Jurkat, Clone E6-1 (cell line): Measurements from ENCODE around the gene NR2E1.

Experiments
- DNase-seq: peaks from one replicate; pipeline ENCODE4 v3.0.0-alpha.2; 2011; ENCODE audit warnings: low read depth, low spot score
- H3K4me3 ChIP-seq: 2 replicates; pipeline ENCODE4 v1.5.1; 2011; ENCODE audit warnings: mild to moderate bottlenecking, low read length, control low read depth, moderate library complexity

Gene NR2E1

GRCh38 chr6:108169464-108170331 is 3.9 kb downstream of the NR2E1 start:
- no peak overlapping the region for H3K4me3 ChIP-seq
- no peak for DNase-seq

DNA sequence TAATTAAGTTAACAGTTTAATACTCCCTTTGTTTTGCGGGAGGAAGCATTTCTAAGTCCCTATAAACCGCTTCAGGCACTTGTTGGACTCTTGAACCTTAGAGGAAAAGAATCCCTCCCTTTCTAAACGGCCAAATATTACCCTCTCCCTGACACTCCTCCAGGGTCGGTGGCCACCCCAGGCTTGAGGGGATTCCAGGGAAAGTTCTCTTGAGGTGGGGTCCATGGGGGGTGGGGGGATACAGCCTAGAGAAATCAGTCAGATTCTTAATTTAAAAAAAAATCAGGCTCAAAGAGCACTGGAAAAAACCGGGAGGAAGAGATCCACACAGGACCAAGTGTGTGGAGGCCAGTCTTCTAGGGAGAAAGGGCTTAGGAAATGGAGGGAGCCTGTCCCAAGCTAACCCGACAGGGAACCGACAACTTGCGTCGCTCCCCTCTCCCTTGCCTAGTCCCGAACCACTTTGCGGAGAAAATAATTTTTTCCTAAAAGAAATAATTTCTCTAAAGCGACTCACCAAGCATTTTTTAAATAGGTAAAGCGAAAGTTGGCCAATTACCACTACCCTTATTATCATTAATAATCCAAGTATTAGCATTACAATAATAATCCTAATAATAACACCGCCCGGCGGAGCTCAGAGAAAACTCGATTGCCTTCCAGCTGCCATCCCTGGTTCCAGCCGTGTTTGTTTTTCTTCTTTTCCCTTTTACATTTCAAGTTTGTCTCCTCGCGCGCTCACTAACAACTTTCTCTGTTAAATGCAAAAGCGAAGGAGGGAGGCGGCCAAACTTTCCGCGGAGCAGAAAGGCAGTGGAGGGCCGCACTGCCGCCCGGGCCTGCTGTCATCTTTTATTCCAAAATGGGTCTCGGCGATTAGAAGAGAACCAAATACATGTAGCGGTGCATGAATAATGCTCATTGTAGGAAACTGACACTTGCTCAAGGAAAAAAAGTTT is 4.8 kb downstream of the NR2E1 start:
- no peak for DNase-seq
- no peak overlapping the region for H3K4me3 ChIP-seq

DNA sequence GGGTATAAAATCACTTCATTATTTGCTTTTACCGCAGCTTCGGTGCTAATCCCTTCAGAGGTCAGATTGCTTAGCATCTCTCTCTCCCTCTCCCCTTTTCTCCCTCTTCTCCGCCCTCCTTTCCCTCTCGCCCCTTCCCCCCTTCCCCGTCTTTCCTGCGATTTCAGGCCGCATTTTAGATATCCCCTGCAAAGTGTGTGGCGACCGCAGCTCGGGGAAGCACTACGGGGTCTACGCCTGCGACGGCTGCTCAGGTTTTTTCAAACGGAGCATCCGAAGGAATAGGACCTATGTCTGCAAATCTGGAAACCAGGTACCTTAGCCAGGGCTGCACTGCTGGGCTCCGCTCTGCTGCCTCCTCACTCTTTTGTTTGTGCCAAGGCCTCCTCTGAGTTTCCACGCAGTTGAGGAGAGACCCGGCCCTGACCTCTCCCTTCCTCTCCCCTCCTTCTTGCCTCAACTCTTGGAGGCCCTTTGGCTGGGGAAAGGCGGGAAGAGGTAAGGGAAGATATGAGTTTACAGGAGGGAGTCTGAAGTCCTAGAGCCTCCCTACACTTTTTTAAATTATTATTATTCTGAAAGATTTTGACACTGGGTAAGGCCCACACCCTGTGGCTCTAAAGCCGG is 5.6 kb downstream of the NR2E1 start:
- no peak overlapping the region for H3K4me3 ChIP-seq
- no peak for DNase-seq

DNA sequence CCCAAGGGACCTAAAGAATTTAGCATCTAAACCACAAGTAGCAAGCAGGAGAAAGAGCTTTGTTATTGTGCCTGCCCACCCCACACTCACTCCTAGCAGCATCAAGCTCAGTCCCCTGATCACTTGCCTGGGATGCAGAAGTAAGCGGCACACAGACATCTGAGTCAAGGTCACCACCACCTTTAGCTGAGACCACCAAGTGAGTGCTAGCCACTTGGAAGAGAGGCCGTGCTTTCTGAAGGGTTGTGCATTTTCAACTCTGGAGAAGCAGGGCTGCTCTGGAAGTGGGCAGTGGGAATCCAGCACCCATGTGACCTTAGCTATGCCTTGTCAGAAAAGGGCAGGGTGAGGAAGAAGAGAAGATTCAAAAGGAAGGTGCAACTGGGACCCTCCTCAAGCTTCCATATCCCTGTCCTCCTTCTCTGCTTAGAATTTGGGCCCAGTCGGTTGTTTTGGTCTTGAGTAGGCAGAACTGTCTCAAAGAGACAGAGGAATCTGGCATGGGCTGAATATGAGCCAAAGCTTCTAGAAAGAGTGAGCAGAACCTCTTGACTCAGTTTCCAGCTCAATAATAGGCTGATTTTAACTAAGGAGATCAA is 6.2 kb downstream of the NR2E1 start:
- H3K4me3 ChIP-seq = no peak overlapping the region
- DNase-seq = no peak

GRCh38 chr6:108174371-108175175 is 8.8 kb downstream of the NR2E1 start:
- no peak for DNase-seq
- no peak overlapping the region for H3K4me3 ChIP-seq

GRCh38 chr6:108175176-108175591 is 9.4 kb downstream of the NR2E1 start:
- no peak overlapping the region for H3K4me3 ChIP-seq
- no peak for DNase-seq

GRCh38 chr6:108175592-108176279 is 9.9 kb downstream of the NR2E1 start:
- no peak for DNase-seq

GRCh38 chr6:108176281-108177089 is 10.7 kb downstream of the NR2E1 start:
- H3K4me3 ChIP-seq = no peak overlapping the region
- DNase-seq = no peak

More at GRCh38 chr6:108175592-108176279, 9.9 kb downstream of the NR2E1 start:
- no peak overlapping the region for H3K4me3 ChIP-seq

DNA sequence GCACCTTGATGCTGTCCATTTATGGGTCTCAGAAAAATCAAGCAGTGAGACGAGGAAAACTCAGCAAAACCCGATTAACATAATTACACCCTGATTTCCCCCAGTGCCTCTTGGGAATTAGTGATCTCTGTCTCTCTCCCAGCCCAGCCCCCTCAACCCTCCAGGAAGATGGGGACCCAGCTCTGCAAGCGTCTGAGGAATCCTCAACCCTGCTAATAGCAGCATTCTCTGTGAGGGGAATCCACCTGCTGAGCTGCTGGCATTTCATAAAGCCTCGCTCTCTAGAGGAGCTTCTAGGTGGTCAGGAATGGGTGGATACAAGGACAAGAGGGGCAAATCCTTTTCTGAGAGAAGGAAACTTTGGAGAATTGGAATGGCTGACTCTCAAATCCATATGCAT is 13.9 kb downstream of the NR2E1 start:
- DNase-seq = no peak
- no peak overlapping the region for H3K4me3 ChIP-seq

DNA sequence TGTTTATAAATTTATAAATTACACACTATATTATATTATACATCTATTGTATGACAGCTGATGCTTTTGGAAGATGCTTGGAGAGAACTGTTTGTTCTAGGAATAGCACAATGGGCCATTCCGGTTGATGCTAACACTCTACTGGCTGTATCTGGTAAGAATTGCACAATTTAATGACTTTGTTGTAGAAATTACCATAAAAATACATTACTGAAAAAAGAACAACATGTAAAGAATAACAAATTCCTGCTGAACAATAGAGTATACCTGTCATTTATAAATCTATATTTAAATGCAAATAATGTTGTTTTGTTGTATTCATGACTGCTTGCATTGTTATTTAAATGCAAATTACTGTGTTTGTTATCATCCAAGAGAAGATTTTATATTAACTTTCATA is 14.4 kb downstream of the NR2E1 start:
- no peak for DNase-seq
- H3K4me3 ChIP-seq = no peak overlapping the region

DNA sequence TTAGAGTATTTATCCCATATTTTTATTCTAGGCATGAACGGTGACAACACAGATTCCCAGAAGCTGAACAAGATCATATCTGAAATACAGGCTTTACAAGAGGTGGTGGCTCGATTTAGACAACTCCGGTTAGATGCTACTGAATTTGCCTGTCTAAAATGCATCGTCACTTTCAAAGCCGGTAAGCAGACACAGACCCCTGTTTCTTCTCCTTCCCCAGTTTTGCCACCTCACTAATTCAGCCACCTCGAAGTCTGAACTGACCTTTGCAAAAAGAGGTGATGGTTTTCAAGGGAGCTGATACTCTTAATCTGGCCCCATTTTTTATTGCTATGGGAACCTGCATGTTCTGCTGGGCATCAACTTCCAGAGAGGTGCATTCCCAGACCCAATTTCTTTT is 15.0 kb downstream of the NR2E1 start:
- DNase-seq = no peak

GRCh38 chr6:108186226-108186625 is 20.4 kb downstream of the NR2E1 start:
- H3K4me3 ChIP-seq = no peak overlapping the region
- no peak for DNase-seq

More for the DNA sequence above, 15.0 kb downstream of the NR2E1 start:
- no peak overlapping the region for H3K4me3 ChIP-seq

DNA sequence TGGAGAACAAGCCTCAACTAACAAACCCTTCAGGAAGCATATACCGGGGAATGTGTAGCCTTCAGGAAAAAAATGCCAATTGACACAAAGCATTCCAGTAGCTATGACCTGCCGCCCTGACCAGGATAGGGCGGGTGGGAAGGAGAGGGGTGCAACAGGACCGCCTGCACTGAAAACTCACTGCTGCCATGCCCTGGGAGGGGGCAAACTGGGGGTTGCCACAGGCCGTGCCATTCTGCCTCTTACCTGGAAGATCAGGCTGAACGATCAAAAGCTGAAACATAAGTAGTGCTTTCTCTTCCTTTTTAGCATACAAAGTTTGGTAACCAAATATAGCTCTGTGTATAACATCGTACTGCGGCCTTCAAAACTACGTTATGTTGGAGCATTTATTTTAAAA is 21.7 kb downstream of the NR2E1 start:
- DNase-seq = no peak
- H3K4me3 ChIP-seq = no peak overlapping the region

DNA sequence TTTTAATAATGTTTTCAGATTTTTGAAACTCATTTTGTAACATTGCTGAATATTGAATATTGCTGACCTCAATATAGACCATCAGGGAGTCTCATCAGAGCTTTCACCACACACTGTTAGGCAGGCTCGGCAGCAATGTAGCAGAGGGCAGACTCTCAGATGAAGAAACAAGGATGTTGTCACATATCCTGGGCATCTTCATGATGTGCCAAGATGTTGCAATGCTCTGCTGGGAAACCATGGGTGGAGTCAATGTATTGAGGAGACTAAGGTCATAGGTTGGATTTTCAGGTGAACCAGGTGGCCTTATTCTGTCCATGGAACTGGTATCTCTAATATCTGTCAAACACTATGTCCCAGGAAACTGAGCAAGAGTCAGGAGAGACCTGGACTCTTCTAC is 27.3 kb downstream of the NR2E1 start:
- DNase-seq = no peak
- no peak overlapping the region for H3K4me3 ChIP-seq

DNA sequence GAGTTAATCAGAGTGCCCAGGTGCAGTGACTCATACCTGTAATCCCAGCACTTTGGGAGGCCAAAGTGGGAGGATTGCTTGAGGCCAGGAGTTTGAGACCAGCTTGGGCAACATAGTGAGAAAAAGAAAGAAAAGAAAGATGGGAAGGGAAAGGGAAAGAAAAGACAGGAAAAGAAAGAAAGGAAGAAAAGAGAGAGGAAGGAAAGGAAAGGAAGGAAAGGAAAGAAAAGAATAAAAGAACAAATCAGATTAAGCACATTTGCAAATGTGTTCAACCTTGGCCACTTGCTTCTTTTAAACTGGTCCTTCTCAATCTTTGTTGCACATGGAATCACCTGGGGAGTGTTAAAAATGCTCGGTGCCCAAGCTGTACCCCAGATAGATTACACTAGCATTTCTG is 28.0 kb downstream of the NR2E1 start:
- H3K4me3 ChIP-seq = no peak overlapping the region
- no peak for DNase-seq

DNA sequence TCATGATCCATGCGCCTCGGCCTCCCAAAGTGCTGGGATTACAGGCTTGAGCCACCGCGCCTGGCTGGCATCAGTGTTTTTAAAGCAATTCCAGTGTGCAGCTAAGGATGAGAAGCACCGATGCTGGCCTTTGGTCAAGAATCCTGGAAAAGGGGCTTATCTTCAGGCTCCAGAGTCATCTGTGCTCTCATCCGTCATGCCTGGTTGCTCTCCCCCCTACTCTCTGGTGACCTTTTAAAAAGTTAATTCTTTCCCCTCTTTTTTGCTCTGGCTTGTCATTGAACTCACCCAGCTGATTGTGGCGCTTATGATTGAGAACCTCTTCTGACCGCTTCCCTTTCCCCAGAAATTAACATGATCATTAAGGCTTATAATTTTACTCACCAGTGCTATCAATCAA is 28.7 kb downstream of the NR2E1 start:
- no peak for DNase-seq
- H3K4me3 ChIP-seq = no peak overlapping the region

DNA sequence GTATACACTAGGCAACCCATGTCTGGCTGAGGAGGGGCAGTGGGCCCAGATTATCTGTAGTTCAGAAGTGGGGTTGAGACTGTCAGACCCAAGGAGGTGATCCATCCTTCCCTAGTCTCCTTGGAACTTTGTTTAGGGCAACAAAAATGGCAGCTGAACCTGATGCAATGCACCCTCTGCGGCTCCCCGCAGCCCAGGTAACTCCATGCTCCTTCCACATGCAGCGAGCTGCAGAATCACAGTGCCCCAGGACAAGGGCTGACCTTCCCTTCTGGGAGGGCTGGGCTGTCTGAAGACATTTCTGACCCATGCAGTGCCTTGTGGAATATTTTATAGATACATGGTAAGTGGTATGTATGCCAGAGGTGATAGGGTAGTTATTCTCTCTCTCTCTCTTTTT is 29.4 kb downstream of the NR2E1 start:
- no peak for DNase-seq
- no peak overlapping the region for H3K4me3 ChIP-seq
